Gastrocnemius medialis (tissue), 4 donors: ENCODE results near the gene ARMH1.

Source experiments
- POLR2A ChIP-seq, 2 donors: fragments of 450-650 bp; IDR thresholded peaks; one replicate each; pipeline ENCODE4 v1.6.1; 2017; ENCODE audit warnings: antibody characterized with exemption in 2 of 2, mild to moderate bottlenecking in 2 of 2, moderate library complexity in 2 of 2
- TF ChIP-seq, protein P1 (sequence below), 5 experiments: fragments of 450-650 bp in 3 of 5; fragments of 200-600 bp in 2 of 5; sonication (generic) in 2 of 5; IDR thresholded peaks in 4 of 5; conservative IDR thresholded peaks in 1 of 5; 1 replicate in 4 of 5; 2 replicates in 1 of 5; pipeline ENCODE4 v1.5.1; 2016 to 2019; ENCODE audit warnings: antibody characterized with exemption in 5 of 5, mild to moderate bottlenecking in 3 of 5, moderate library complexity in 3 of 5

DNA sequence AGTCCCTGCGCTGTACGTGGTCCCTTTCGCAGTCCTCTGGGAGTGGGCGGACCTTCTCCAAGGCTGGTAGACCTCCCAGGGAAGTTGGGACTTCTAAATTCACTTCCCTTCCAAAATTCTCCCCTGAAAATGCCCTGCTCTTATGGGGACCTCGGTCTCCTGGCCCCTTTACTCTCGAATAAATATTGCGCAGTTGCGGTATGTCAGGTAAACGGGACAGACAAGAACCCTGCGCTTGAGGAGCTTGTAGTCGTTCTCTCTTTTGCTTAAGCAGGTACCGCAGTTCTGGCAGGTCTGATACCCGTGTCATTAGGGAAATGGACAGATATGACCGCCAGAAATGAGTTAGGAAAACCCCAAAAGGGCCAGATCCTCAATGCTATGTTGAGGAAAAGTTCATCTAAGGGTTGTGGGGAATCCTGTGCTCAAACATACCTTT lies 65.7 kb downstream of the ARMH1 start:
- TF ChIP-seq, protein P1, sequence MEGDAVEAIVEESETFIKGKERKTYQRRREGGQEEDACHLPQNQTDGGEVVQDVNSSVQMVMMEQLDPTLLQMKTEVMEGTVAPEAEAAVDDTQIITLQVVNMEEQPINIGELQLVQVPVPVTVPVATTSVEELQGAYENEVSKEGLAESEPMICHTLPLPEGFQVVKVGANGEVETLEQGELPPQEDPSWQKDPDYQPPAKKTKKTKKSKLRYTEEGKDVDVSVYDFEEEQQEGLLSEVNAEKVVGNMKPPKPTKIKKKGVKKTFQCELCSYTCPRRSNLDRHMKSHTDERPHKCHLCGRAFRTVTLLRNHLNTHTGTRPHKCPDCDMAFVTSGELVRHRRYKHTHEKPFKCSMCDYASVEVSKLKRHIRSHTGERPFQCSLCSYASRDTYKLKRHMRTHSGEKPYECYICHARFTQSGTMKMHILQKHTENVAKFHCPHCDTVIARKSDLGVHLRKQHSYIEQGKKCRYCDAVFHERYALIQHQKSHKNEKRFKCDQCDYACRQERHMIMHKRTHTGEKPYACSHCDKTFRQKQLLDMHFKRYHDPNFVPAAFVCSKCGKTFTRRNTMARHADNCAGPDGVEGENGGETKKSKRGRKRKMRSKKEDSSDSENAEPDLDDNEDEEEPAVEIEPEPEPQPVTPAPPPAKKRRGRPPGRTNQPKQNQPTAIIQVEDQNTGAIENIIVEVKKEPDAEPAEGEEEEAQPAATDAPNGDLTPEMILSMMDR (IDR thresholded peaks at IDR 0.05 in 4 of 5, conservative IDR thresholded peaks at IDR 0.05 in 1 of 5), result no peak
- TF ChIP-seq POLR2A (IDR thresholded peaks at IDR 0.05), result no peak
